HepG2 (cell line): ENCODE measurements around the gene CBLB. TPM values are rescaled to one million over a fixed set of nuclear protein-coding genes. Genes with fewer than 3 reads are reported as not detected.
A peak's percentile ranks its signal among the peaks of the same experiment; 100 is the strongest.

Experiments used
- ATAC-seq: fragments of 200-7000 bp; cut with Tn5 transposase; 3 replicates; pipeline ENCODE4 v1.9.1; 2020; ENCODE audit warnings: mild to moderate bottlenecking, moderate library complexity
- BruUV-seq: library from RNA; stranded (reverse); fragments of 400-500 nt; replicated peaks from 2 replicates; lab custom pipeline; 2021; lab: Mats Ljungman, UMichigan
- CTCF ChIA-PET: fragments of 300-600 bp; formaldehyde crosslinking; extraction: SDS; loops from one replicate; lab custom pipeline; 2021; ENCODE audit warnings: low total read pairs, inconsistent platforms, low intra/inter-chr PET ratio; lab: Yijun Ruan, JAX
- POLR2A ChIA-PET: fragments of 350-600 bp; sonication (Branson Sonifier 250); formaldehyde crosslinking; loops from one replicate; lab custom pipeline; 2020; ENCODE audit warnings: antibody characterized with exemption, inconsistent platforms; lab: Yijun Ruan, JAX
- DNase-seq: peaks from one replicate; pipeline ENCODE4 v3.0.0-alpha.2; 2015; ENCODE audit warnings: low spot score
- FAIRE-seq: peaks from 3 replicates; lab custom pipeline; 2011; peaks lifted over from hg19 to GRCh38; lab: Jason Lieb, UNC
- H2AFZ ChIP-seq: one replicate; pipeline ENCODE4 v1.6.1; 2011; ENCODE audit warnings: low read length, inconsistent platforms
- H3K27ac ChIP-seq: fragments of 300-600 bp; 3 replicates; pipeline ENCODE4 v1.8.0; 2011; ENCODE audit warnings: mixed run types, mild to moderate bottlenecking, mixed read lengths, low read length, inconsistent platforms; ENCODE audit not compliant: insufficient read depth; ENCODE audit errors: extremely low read length
- H3K27me3 ChIP-seq, 2 experiments: fragments of 200-600 bp in 1 of 2; 2 replicates in 1 of 2; 3 replicates in 1 of 2; pipeline versions ENCODE4 v1.6.0 to v1.8.0; 2011; ENCODE audit warnings: low read length in 2 of 2, mild to moderate bottlenecking in 2 of 2, moderate library complexity in 2 of 2, inconsistent platforms in 1 of 2; ENCODE audit not compliant: insufficient read depth in 2 of 2, control insufficient read depth in 1 of 2
- H3K36me3 ChIP-seq, 2 experiments: fragments of 200-600 bp in 1 of 2; replicated peaks in 1 of 2; 2 replicates in 1 of 2; 3 replicates in 1 of 2; pipeline versions ENCODE4 v1.5.1 to v1.8.0; 2011; ENCODE audit warnings: low read length in 2 of 2, inconsistent platforms in 1 of 2; ENCODE audit not compliant: insufficient read depth in 2 of 2, control insufficient read depth in 1 of 2
- H3K4me1 ChIP-seq: 2 replicates; pipeline ENCODE4 v1.5.1; 2012; ENCODE audit warnings: low read length, inconsistent platforms; ENCODE audit not compliant: insufficient read depth
- H3K4me2 ChIP-seq: 2 replicates; pipeline ENCODE4 v1.6.0; 2011; ENCODE audit warnings: low read depth, low read length, inconsistent platforms
- H3K4me3 ChIP-seq, 3 experiments: fragments of 200-600 bp in 1 of 3; sonication (generic), shearing (Covaris generic) in 1 of 3; replicated peaks in 1 of 3; 2 replicates each; pipeline ENCODE4 v1.5.1; 2011 to 2016; ENCODE audit warnings: low read length in 3 of 3, inconsistent platforms in 2 of 3, low read depth in 2 of 3, mild to moderate bottlenecking in 2 of 3, control low read depth in 1 of 3, mixed read lengths in 1 of 3; ENCODE audit not compliant: insufficient read depth in 1 of 3
- H3K79me2 ChIP-seq: one replicate; pipeline ENCODE4 v1.6.1; 2011; ENCODE audit warnings: low read length, inconsistent platforms; ENCODE audit not compliant: insufficient read depth
- H3K9ac ChIP-seq: 2 replicates; pipeline ENCODE4 v1.6.0; 2011; ENCODE audit warnings: mild to moderate bottlenecking, low read depth, low read length, inconsistent platforms; ENCODE audit not compliant: insufficient read depth
- H3K9me3 ChIP-seq: 2 replicates; pipeline ENCODE4 v1.5.1; 2012; ENCODE audit warnings: mild to moderate bottlenecking, low read length
- H4K20me1 ChIP-seq: 2 replicates; pipeline ENCODE4 v1.6.0; 2011; ENCODE audit warnings: inconsistent platforms, mild to moderate bottlenecking, low read length, moderate library complexity; ENCODE audit not compliant: insufficient read depth
- MEF2D ChIP-seq: sonication (generic); formaldehyde crosslinking; IDR thresholded peaks from 2 replicates; pipeline ENCODE4 v1.5.1; 2020; ENCODE audit warnings: mild to moderate bottlenecking, missing genetic modification reagents
- NFIC ChIP-seq: IDR thresholded peaks from 2 replicates; pipeline ENCODE4 v1.6.1; 2012; ENCODE audit warnings: mild to moderate bottlenecking, low read length, inconsistent platforms
- RFX1 ChIP-seq: fragments of 450-650 bp; IDR thresholded peaks from 2 replicates; pipeline ENCODE4 v1.6.1; 2017
- SAP130 ChIP-seq: IDR thresholded peaks from 2 replicates; pipeline ENCODE4 v1.6.1; 2016; ENCODE audit warnings: low read depth
- SMYD3 ChIP-seq: sonication (generic); formaldehyde crosslinking; IDR thresholded peaks from 2 replicates; pipeline ENCODE4 v1.8.1; 2023; ENCODE audit warnings: mild to moderate bottlenecking, missing genetic modification reagents
- TBL1XR1 ChIP-seq: fragments of 150-350 bp; IDR thresholded peaks from 2 replicates; pipeline ENCODE4 v1.6.1; 2014; ENCODE audit warnings: borderline replicate concordance, low read length; ENCODE audit not compliant: partially characterized antibody
- YEATS4 ChIP-seq: sonication (generic); formaldehyde crosslinking; IDR thresholded peaks from 2 replicates; pipeline ENCODE4 v1.4.0; 2020; ENCODE audit warnings: missing genetic modification reagents, borderline replicate concordance
- ZFAT ChIP-seq: sonication (generic); formaldehyde crosslinking; conservative IDR thresholded peaks from 2 replicates; pipeline ENCODE4 v1.8.1; 2023; ENCODE audit warnings: missing genetic modification reagents, inconsistent platforms
- ZMAT3 ChIP-seq: sonication (generic); formaldehyde crosslinking; conservative IDR thresholded peaks from 2 replicates; pipeline ENCODE4 v1.7.0; 2021; ENCODE audit warnings: missing genetic modification reagents
- ZNF136 ChIP-seq: sonication (generic); formaldehyde crosslinking; IDR thresholded peaks from 2 replicates; pipeline ENCODE4 v1.8.1; 2022; ENCODE audit warnings: low read depth, mild to moderate bottlenecking, moderate library complexity, missing genetic modification reagents
- ZNF329 ChIP-seq: sonication (generic); formaldehyde crosslinking; IDR thresholded peaks from 2 replicates; pipeline ENCODE4 v1.9.0; 2021; ENCODE audit warnings: low read depth, mild to moderate bottlenecking, missing genetic modification reagents
- ZNF615 ChIP-seq: sonication (generic); formaldehyde crosslinking; IDR thresholded peaks from 2 replicates; pipeline ENCODE4 v1.5.0; 2020; ENCODE audit warnings: mild to moderate bottlenecking, missing genetic modification reagents, borderline replicate concordance
- ZNF737 ChIP-seq: sonication (generic); formaldehyde crosslinking; IDR thresholded peaks from 2 replicates; pipeline ENCODE4 v1.5.0; 2020; ENCODE audit warnings: missing genetic modification reagents, mild to moderate bottlenecking, borderline replicate concordance
- WGBS: methylation state at CpG from one replicate; pipeline ENCODE4 v1.1.6; 2017; ENCODE audit warnings: low lambda C conversion rate; 5-methylcytosine and 5-hydroxymethylcytosine counted together
- in situ Hi-C: cut with HindIII; loops from 2 replicates; pipeline ENCODE4 v1.10.0; 2017; ENCODE audit warnings: low pct_unique_long_range_greater_than_20kb; ENCODE audit not compliant: extremely low pct_ligation_motif_present
- intact Hi-C: fragments of 100-400 bp; cut with micrococcal nuclease; formaldehyde crosslinking; loops from one replicate; pipeline ENCODE4 v1.10.0; 2022; ENCODE audit not compliant: unreplicated experiment
- polyA plus RNA-seq, 8 experiments: library from polyadenylated mRNA; depleted of rRNA in 3 of 8; stranded (reverse) in 7 of 8; unstranded in 1 of 8; fragments of >200 nt; fragmentation: Illumina TruSeq in 4 of 8; extraction: Trizol in 4 of 8; gene quantifications; 2 replicates each; pipeline versions ENCODE4 v1.2.1 to v1.2.3, GENCODE V29; 2011 to 2016; ENCODE audit warnings: low read depth in 4 of 8, missing spikeins in 1 of 8, mixed read lengths in 1 of 8; ENCODE audit not compliant: insufficient read depth in 1 of 8
- total RNA-seq, 5 experiments: library from RNA; depleted of rRNA; stranded (reverse); fragments of >200 nt; fragmentation: Illumina TruSeq; extraction: Trizol; gene quantifications; 2 replicates each; pipeline ENCODE4 v1.2.3, GENCODE V29; 2016; ENCODE audit warnings: low read depth in 1 of 5
- TF ChIP-seq, protein P1 (sequence below): sonication (generic); formaldehyde crosslinking; IDR thresholded peaks from 2 replicates; pipeline ENCODE4 v1.8.0; 2022; ENCODE audit warnings: mild to moderate bottlenecking, missing genetic modification reagents; ENCODE audit not compliant: insufficient replicate concordance
- TF ChIP-seq, protein P2 (sequence below): fragments of 450-650 bp; IDR thresholded peaks from 2 replicates; pipeline ENCODE4 v1.6.1; 2017
- TF ChIP-seq, protein P3 (sequence below): sonication (generic); formaldehyde crosslinking; IDR thresholded peaks from 2 replicates; pipeline ENCODE4 v1.5.1; 2020; ENCODE audit warnings: missing genetic modification reagents, mild to moderate bottlenecking, borderline replicate concordance

Gene CBLB
- total and polyA plus RNA-seq, 2 of the 13 experiments (the other 11 are each of a cell fraction or from before 2014, with no cell fraction given) = 9.8 to 16.4 TPM

DNA sequence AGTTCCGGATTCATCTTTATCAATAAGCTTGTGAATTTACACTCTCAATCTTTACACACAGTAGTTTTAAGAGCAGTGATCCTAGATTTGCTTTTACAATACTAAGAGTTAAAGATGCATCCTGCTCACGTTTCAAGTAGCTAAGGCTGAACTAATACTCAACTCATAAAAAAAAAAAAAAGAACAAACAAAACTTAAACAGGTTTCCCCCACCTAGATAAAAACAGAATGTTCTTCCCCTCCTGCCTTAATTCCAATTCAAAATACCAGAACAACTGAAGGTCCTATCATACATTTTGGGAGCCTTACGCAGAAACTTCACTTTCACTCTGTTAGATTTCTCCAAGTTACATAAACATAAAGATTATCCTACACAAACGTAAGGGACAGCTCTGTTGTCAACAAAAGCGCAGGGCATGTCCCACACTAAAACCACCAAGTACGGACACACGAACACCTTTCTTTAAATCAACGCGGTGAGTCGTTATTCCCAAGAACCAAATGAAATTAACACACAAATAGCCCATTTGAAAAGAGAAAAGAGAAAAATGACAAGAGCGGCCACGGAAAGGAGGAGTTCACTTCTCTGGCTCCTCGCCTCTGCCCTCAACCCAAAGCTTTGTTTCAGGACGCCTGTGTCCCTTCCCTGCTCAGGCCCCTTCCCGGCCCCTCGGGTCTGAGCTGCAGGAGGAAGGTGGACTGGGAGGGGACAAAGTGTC, 941 bp downstream of the CBLB start (continued):
- TF ChIP-seq NFIC (no peak), ZMAT3 (peak; percentile 42; the same call in 1 of the 2 replicates), YEATS4 (CRISPR knock-in tag) (peak; percentile 5; the same call in 1 of the 2 replicates)
- TF ChIP-seq, protein P1, sequence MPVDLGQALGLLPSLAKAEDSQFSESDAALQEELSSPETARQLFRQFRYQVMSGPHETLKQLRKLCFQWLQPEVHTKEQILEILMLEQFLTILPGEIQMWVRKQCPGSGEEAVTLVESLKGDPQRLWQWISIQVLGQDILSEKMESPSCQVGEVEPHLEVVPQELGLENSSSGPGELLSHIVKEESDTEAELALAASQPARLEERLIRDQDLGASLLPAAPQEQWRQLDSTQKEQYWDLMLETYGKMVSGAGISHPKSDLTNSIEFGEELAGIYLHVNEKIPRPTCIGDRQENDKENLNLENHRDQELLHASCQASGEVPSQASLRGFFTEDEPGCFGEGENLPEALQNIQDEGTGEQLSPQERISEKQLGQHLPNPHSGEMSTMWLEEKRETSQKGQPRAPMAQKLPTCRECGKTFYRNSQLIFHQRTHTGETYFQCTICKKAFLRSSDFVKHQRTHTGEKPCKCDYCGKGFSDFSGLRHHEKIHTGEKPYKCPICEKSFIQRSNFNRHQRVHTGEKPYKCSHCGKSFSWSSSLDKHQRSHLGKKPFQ (CRISPR knock-in tag) = peak; percentile 22

DNA sequence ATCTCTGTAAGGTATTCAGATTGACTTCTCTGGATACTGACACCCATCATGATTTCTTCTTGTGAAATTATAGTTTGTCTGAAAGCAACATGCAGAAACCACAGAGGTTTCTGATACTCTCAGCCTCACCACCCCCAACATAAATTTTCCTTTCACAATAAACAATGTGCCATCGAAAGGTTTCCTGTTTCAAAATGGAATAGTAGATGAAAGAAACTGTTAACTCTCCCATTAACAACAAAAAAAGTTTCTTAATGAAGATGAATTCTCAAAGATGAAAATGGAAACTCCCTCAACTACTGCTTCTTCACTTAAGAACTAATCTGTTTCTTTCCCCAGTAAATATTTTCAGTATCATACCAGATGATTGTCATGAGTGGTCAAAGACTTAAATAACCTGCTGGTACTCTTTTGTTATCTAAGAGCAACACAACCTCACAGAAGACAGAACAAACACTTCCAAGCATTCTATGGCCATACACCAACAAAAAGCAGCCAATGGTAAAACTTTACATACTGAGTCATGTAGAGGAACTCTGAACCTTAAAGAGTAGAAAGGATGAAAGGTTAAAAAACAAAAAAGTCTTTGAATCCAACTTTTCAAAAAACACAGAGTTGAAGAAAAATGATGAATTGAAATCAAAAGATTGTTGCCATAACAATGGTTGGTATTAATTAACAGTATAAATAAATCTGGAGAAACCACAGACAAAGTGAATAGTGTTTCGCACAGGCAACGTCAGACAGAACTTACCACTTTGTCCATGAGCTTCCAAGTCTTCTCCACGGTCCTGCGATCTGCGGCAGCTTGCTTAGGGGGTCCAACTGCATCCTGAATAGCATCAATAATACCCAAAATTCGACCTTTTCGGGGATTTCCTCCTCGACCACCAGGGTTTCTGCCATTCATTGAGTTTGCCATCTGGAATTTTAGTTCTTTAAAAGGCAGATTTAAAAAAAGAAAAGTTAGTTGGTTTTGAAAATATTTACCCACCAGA, 1.9 kb downstream of the CBLB start:
- intact Hi-C loops = loop anchor here (5.0 to 10.0 kb wide), 4 partner anchors 40 to 292 kb away; no protein-coding TSS in a partner anchor
- Histone ChIP-seq H3K4me3 (peak overlapping the region; percentile 83 to 100 (median 94)), H3K4me2 (peak overlapping the region; percentile 79), H2AFZ (no peak overlapping the region), H3K9ac (peak overlapping the region; percentile 95), H3K27me3 (no peaks in the 10 kb centered on the region; a peak in 1 of 5 replicates), H3K36me3 (peaks cover 4 to 19% of the 10 kb centered on the region in 2 experiments; a peak in 3 of 5 replicates), H3K9me3 (no peaks in the 10 kb centered on the region), H3K79me2 (peaks cover 60% of the 10 kb centered on the region), H3K27ac (peak overlapping the region; percentile 88), H3K4me1 (peaks cover 62% of the 10 kb centered on the region), H4K20me1 (peaks cover 14% of the 10 kb centered on the region)
- no peak; the same call in 2 of the 3 replicates for ATAC-seq
- peak; percentile 51 for FAIRE-seq
- TSS peak; percentile 48 for BruUV-seq
- ChIA-PET CTCF (no interaction called here), POLR2A (interaction anchor here (1.0 to 2.7 kb wide), 2 partner anchors 96 to 498 kb away, joined by 3 to 12 read pairs; no protein-coding TSS in a partner anchor)
- DNase-seq = peak; percentile 72
- in situ Hi-C loops = no loop called here
- 2% methylated on average over 9 of the region's 9 CpGs for WGBS
- TF ChIP-seq ZNF615 (CRISPR knock-in tag) (no peak), ZNF136 (CRISPR knock-in tag) (no peak), TBL1XR1 (no peak), ZNF329 (no peak), RFX1 (peak; percentile 8; the same call in 1 of the 2 replicates), MEF2D (CRISPR knock-in tag) (no peak), SMYD3 (CRISPR knock-in tag) (no peak), ZNF737 (CRISPR knock-in tag) (no peak), ZFAT (CRISPR knock-in tag) (no peak), SAP130 (CRISPR knock-in tag) (peak; percentile 89)
- TF ChIP-seq, protein P2, sequence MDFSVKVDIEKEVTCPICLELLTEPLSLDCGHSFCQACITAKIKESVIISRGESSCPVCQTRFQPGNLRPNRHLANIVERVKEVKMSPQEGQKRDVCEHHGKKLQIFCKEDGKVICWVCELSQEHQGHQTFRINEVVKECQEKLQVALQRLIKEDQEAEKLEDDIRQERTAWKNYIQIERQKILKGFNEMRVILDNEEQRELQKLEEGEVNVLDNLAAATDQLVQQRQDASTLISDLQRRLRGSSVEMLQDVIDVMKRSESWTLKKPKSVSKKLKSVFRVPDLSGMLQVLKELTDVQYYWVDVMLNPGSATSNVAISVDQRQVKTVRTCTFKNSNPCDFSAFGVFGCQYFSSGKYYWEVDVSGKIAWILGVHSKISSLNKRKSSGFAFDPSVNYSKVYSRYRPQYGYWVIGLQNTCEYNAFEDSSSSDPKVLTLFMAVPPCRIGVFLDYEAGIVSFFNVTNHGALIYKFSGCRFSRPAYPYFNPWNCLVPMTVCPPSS = no peak
- TF ChIP-seq, protein P3, sequence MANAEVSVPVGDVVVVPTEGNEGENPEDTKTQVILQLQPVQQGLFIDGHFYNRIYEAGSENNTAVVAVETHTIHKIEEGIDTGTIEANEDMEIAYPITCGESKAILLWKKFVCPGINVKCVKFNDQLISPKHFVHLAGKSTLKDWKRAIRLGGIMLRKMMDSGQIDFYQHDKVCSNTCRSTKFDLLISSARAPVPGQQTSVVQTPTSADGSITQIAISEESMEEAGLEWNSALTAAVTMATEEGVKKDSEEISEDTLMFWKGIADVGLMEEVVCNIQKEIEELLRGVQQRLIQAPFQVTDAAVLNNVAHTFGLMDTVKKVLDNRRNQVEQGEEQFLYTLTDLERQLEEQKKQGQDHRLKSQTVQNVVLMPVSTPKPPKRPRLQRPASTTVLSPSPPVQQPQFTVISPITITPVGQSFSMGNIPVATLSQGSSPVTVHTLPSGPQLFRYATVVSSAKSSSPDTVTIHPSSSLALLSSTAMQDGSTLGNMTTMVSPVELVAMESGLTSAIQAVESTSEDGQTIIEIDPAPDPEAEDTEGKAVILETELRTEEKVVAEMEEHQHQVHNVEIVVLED (CRISPR knock-in tag) = no peak
